Testis (tissue), 2 donors: ENCODE measurements around the gene CEP85.

Experiments used
- POLR2A ChIP-seq: fragments of 450-650 bp; IDR thresholded peaks from one replicate; pipeline ENCODE4 v1.6.1; 2017; ENCODE audit warnings: antibody characterized with exemption, mild to moderate bottlenecking, moderate library complexity
- TF ChIP-seq, protein P1 (sequence below), 3 experiments: fragments of 450-650 bp in 2 of 3; fragments of 200-600 bp in 1 of 3; sonication (generic) in 1 of 3; IDR thresholded peaks; one replicate each; pipeline ENCODE4 v1.5.1; 2016 to 2019; ENCODE audit warnings: antibody characterized with exemption in 3 of 3, mild to moderate bottlenecking in 2 of 3, moderate library complexity in 1 of 3

DNA sequence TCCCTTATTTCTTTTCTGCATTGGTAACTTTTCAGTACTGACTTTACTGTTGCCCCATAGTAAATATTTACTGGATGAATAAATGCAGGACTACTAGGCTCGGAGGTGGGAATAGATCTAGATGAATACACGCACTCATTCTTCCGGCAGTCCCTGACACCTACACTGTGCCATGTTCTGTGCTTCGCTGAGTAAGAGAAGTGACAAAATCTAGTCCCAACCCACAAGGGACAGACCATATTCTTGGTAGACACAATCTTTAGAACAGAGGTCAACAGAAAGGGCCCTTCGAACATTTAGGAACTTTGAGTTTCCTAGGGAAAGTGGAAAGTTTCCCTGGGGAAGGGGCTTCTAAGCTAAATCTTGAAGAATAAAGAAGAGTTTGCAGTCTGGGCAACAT is 80.5 kb downstream of the CEP85 start:
- TF ChIP-seq, protein P1, sequence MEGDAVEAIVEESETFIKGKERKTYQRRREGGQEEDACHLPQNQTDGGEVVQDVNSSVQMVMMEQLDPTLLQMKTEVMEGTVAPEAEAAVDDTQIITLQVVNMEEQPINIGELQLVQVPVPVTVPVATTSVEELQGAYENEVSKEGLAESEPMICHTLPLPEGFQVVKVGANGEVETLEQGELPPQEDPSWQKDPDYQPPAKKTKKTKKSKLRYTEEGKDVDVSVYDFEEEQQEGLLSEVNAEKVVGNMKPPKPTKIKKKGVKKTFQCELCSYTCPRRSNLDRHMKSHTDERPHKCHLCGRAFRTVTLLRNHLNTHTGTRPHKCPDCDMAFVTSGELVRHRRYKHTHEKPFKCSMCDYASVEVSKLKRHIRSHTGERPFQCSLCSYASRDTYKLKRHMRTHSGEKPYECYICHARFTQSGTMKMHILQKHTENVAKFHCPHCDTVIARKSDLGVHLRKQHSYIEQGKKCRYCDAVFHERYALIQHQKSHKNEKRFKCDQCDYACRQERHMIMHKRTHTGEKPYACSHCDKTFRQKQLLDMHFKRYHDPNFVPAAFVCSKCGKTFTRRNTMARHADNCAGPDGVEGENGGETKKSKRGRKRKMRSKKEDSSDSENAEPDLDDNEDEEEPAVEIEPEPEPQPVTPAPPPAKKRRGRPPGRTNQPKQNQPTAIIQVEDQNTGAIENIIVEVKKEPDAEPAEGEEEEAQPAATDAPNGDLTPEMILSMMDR (IDR thresholded peaks at IDR 0.05): no peak
- no peak for TF ChIP-seq POLR2A
